Thyroid gland (tissue), 4 donors: ENCODE data around the gene GRIN3B. TPM values are rescaled to one million over a fixed set of nuclear protein-coding genes. Genes with fewer than 3 reads are reported as not detected.

Experiments
- DNase-seq, 2 donors: peaks; one replicate each; pipeline ENCODE4 v3.0.0-alpha.2; 2019
- H3K27ac ChIP-seq, 3 donors: fragments of 200-600 bp; sonication (generic); 1 replicate in 2 of 3; 2 replicates in 1 of 3; pipeline ENCODE4 v1.5.1; 2016 to 2019; ENCODE audit warnings: mild to moderate bottlenecking in 1 of 3, moderate library complexity in 1 of 3
- H3K27me3 ChIP-seq: fragments of 200-600 bp; sonication (generic); one replicate; pipeline ENCODE4 v1.5.1; 2019
- H3K36me3 ChIP-seq, 2 donors: fragments of 200-600 bp; sonication (generic); one replicate each; pipeline ENCODE4 v1.5.1; 2016 to 2019
- H3K4me1 ChIP-seq, 2 donors: fragments of 200-600 bp; sonication (generic); one replicate each; pipeline ENCODE4 v1.5.1; 2017 to 2019
- H3K4me3 ChIP-seq, 3 donors: fragments of 200-600 bp; sonication (generic); replicated peaks in 1 of 3; 1 replicate in 2 of 3; 2 replicates in 1 of 3; pipeline ENCODE4 v1.5.1; 2016; ENCODE audit warnings: mild to moderate bottlenecking in 1 of 3
- H3K9me3 ChIP-seq: fragments of 200-600 bp; sonication (generic); one replicate; pipeline ENCODE4 v1.5.1; 2017
- CTCF ChIP-seq, 6 experiments: fragments of 200-600 bp in 3 of 6; fragments of 450-650 bp in 3 of 6; sonication (generic) in 3 of 6; IDR thresholded peaks; one replicate each; pipeline ENCODE4 v1.5.1; 2016 to 2019; ENCODE audit warnings: antibody characterized with exemption in 6 of 6, mild to moderate bottlenecking in 2 of 6, inconsistent platforms in 1 of 6, moderate library complexity in 1 of 6
- POLR2A ChIP-seq, 2 donors: fragments of 450-650 bp; IDR thresholded peaks; one replicate each; pipeline ENCODE4 v1.6.1; 2017; ENCODE audit warnings: antibody characterized with exemption in 2 of 2, mild to moderate bottlenecking in 2 of 2, moderate library complexity in 1 of 2
- WGBS, 2 donors: methylation state at CpG; one replicate each; pipeline ENCODE4 v1.1.5; 2017; 5-methylcytosine and 5-hydroxymethylcytosine counted together
- intact Hi-C: fragments of 100-400 bp; cut with DNase I; formaldehyde crosslinking; loops from one replicate; pipeline ENCODE4 v1.15.1; 2023
- total RNA-seq, 4 donors: library from RNA; depleted of rRNA; stranded (reverse); fragments of >200 nt; gene quantifications; one replicate each; pipeline ENCODE4 v1.2.3, GENCODE V29; 2016

The GRIN3B gene
- total RNA-seq, 4 donors from 2014 or later = 0.22 TPM; not detected in 3

GRCh38 chr19:1045247-1045603 lies 45.0 kb downstream of the GRIN3B start:
- WGBS, 2 donors = 84 to 89% methylated on average over 10 of the region's 10 CpGs
- no peaks in the 10 kb centered on the region for H3K9me3 ChIP-seq
- intact Hi-C loops = no loop called here
- no peak for TF ChIP-seq POLR2A (IDR thresholded peaks at IDR 0.05)
- TF ChIP-seq CTCF (IDR thresholded peaks at IDR 0.05) = no peak
- no peaks in the 10 kb centered on the region for H3K27me3 ChIP-seq
- DNase-seq = no peak
- peaks cover 6 to 24% of the 10 kb centered on the region in 2 donors for H3K4me1 ChIP-seq
- H3K36me3 ChIP-seq = no peaks in the 10 kb centered on the region
- H3K27ac ChIP-seq = no peak overlapping the region
- no peak overlapping the region for H3K4me3 ChIP-seq

- no peaks in the 10 kb centered on the region for H3K9me3 ChIP-seq
- H3K27me3 ChIP-seq = no peaks in the 10 kb centered on the region
- no peak overlapping the region for H3K4me3 ChIP-seq
- no peaks in the 10 kb centered on the region for H3K36me3 ChIP-seq
- DNase-seq = no peak
- intact Hi-C loops = no loop called here
- no peak for TF ChIP-seq POLR2A (IDR thresholded peaks at IDR 0.05)
- no peak for TF ChIP-seq CTCF (IDR thresholded peaks at IDR 0.05)
- WGBS, 2 donors = 96 to 100% methylated on average over 7 to 27 of the region's 33 CpGs
- peaks cover 0 to 14% of the 10 kb centered on the region in 2 donors for H3K4me1 ChIP-seq
- H3K27ac ChIP-seq = no peak overlapping the region
Measured at GRCh38 chr19:1046117-1046626, 46.0 kb downstream of the GRIN3B start.

- no peak overlapping the region for H3K27ac ChIP-seq
- TF ChIP-seq CTCF (IDR thresholded peaks at IDR 0.05) (no peak), POLR2A (IDR thresholded peaks at IDR 0.05) (no peak)
- 87 to 89% methylated on average over 3 to 55 of the region's 77 CpGs for WGBS, 2 donors
- H3K36me3 ChIP-seq = no peaks in the 10 kb centered on the region
- H3K4me3 ChIP-seq = no peak overlapping the region
- H3K27me3 ChIP-seq = no peaks in the 10 kb centered on the region
- intact Hi-C loops = no loop called here
- H3K4me1 ChIP-seq = peaks cover 0 to 9% of the 10 kb centered on the region in 2 donors
- no peaks in the 10 kb centered on the region for H3K9me3 ChIP-seq
- DNase-seq = no peak
Measured at GRCh38 chr19:1046836-1047695, 46.8 kb downstream of the GRIN3B start.

GRCh38 chr19:1047696-1048147 lies 47.5 kb downstream of the GRIN3B start:
- WGBS, 2 donors = 86% methylated on average over 17 to 19 of the region's 20 CpGs
- TF ChIP-seq POLR2A (IDR thresholded peaks at IDR 0.05) (no peak), CTCF (IDR thresholded peaks at IDR 0.05) (no peak)
- Histone ChIP-seq H3K4me1 (peaks cover 0 to 5% of the 10 kb centered on the region in 2 donors), H3K4me3 (no peak overlapping the region), H3K27me3 (no peaks in the 10 kb centered on the region), H3K27ac (no peak overlapping the region), H3K9me3 (no peaks in the 10 kb centered on the region), H3K36me3 (no peaks in the 10 kb centered on the region)
- DNase-seq = no peak
- intact Hi-C loops = no loop called here

GRCh38 chr19:1049106-1049505 lies 48.9 kb downstream of the GRIN3B start:
- DNase-seq = no peak
- Histone ChIP-seq H3K9me3 (no peaks in the 10 kb centered on the region), H3K27ac (no peak overlapping the region), H3K36me3 (no peaks in the 10 kb centered on the region), H3K4me3 (no peak overlapping the region), H3K27me3 (no peaks in the 10 kb centered on the region), H3K4me1 (no peaks in the 10 kb centered on the region)
- TF ChIP-seq POLR2A (IDR thresholded peaks at IDR 0.05) (no peak), CTCF (IDR thresholded peaks at IDR 0.05) (no peak)
- 99 to 100% methylated on average over 9 to 14 of the region's 17 CpGs for WGBS, 2 donors
- intact Hi-C loops = no loop called here
